Activated naive CD4-positive, alpha-beta T cell treated with anti-CD3 and anti-CD28 coated beads, Interleukin-2, amount 50 U/mL, for 24 hours (primary cell): ENCODE measurements around the gene LAPTM5.

Source experiments
- H3K27ac Mint-ChIP-seq: one replicate; pipeline ENCODE4 v1.8.0; 2021; ENCODE audit warnings: mild to moderate bottlenecking, mixed read lengths
- H3K27me3 Mint-ChIP-seq: one replicate; pipeline ENCODE4 v1.8.0; 2021; ENCODE audit warnings: mixed read lengths
- H3K36me3 Mint-ChIP-seq: one replicate; pipeline ENCODE4 v1.8.0; 2021; ENCODE audit warnings: mixed read lengths
- H3K4me1 Mint-ChIP-seq: one replicate; pipeline ENCODE4 v1.8.0; 2021; ENCODE audit warnings: mixed read lengths
- H3K4me3 Mint-ChIP-seq: one replicate; pipeline ENCODE4 v1.8.0; 2021; ENCODE audit warnings: mild to moderate bottlenecking, mixed read lengths
- H3K9me3 Mint-ChIP-seq: one replicate; pipeline ENCODE4 v1.8.0; 2021; ENCODE audit warnings: mixed read lengths

LAPTM5 gene

DNA sequence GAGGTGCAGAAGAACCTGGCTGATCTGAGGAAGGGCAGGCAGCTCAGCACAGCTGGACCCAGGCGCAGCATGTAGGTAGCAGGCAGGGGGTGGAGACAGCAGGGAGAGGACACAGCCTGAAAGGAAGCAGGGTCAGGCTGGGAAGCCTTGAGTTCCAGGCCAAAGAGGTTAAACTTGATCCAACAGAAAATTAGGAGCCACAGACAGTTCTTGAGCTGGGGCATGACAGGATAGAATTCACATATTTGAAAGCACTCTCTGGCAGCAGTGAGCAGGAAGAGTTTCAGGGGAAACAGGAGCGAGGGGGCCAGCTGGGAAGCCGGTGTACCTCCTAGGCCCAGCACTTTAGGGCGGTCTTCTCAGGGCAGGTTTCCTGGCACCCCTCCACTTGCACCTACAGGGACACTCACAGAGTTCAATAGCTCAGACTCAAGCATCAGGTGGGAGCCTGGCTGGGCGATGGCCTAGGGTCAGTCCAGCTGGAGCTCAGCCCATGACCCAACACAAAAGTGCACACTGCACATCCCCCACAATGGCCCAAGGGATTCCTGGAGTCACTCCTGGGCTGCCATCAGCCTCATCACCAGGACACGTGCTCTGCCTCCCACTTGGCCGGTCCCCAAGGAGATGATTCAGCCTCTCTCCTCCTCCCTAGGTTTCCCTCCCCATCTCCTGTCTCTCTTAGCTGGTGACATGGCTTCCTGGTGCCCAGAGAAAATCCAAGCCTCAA is 56.9 kb downstream of the LAPTM5 start:
- no peaks in the 10 kb centered on the region for H3K27me3 Mint-ChIP-seq
- no peak overlapping the region for H3K4me3 Mint-ChIP-seq
- no peaks in the 10 kb centered on the region for H3K36me3 Mint-ChIP-seq
- H3K9me3 Mint-ChIP-seq, result no peaks in the 10 kb centered on the region
- no peaks in the 10 kb centered on the region for H3K4me1 Mint-ChIP-seq
- no peak overlapping the region for H3K27ac Mint-ChIP-seq

DNA sequence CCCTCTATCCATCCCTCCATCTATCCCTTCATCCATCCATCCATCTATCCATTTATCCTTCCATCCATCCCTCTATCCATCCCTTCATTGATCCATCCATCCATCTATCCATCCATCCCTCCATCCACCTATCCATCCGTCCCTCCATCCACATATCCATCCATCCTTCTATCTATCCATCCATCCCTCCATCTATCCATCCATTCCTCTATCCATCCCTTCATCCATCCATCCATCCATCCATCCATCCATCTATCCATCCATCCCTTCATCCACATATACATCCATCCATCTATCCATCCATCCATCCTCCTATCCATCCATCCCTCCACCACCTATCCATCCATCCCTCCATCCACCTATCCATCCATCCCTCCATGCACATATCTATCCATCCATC is 57.8 kb downstream of the LAPTM5 start:
- Mint-ChIP-seq H3K27me3 (no peaks in the 10 kb centered on the region), H3K4me1 (no peaks in the 10 kb centered on the region), H3K27ac (no peak overlapping the region)

DNA sequence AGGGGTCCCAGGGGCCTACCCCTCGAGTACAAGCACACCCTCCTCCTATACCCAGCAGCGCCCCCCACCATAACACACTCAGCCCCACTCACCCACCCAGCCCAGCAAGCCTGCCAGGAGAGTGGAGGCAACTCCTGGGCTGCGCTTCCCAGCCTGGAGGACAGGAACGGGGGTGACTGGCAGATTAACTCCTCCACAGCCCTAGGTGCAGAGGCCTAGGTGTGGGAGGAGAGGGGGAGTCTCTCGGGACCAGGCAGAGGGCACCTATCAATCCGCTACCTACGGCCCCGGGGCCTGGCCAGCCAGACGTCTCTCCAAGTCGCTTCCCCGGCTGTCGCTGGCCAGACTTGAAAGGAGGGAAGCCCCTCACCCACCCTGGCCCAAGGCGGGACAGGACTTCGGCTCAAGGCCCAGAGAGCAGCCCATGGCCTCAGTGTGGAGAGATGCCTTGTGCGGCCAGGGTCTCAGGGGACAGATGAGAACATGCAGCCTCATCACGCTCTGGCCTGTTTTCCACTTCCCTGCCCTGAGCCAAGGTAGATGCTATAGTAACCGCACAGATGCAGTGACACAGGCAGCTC is 59.1 kb downstream of the LAPTM5 start:
- no peak overlapping the region for H3K27ac Mint-ChIP-seq
- no peak overlapping the region for H3K4me3 Mint-ChIP-seq
- no peaks in the 10 kb centered on the region for H3K4me1 Mint-ChIP-seq
- no peaks in the 10 kb centered on the region for H3K27me3 Mint-ChIP-seq
- no peaks in the 10 kb centered on the region for H3K9me3 Mint-ChIP-seq
- H3K36me3 Mint-ChIP-seq, result no peaks in the 10 kb centered on the region

More for the DNA sequence above, 57.8 kb downstream of the LAPTM5 start:
- Mint-ChIP-seq H3K4me3 (no peak overlapping the region), H3K9me3 (no peaks in the 10 kb centered on the region), H3K36me3 (no peaks in the 10 kb centered on the region)

DNA sequence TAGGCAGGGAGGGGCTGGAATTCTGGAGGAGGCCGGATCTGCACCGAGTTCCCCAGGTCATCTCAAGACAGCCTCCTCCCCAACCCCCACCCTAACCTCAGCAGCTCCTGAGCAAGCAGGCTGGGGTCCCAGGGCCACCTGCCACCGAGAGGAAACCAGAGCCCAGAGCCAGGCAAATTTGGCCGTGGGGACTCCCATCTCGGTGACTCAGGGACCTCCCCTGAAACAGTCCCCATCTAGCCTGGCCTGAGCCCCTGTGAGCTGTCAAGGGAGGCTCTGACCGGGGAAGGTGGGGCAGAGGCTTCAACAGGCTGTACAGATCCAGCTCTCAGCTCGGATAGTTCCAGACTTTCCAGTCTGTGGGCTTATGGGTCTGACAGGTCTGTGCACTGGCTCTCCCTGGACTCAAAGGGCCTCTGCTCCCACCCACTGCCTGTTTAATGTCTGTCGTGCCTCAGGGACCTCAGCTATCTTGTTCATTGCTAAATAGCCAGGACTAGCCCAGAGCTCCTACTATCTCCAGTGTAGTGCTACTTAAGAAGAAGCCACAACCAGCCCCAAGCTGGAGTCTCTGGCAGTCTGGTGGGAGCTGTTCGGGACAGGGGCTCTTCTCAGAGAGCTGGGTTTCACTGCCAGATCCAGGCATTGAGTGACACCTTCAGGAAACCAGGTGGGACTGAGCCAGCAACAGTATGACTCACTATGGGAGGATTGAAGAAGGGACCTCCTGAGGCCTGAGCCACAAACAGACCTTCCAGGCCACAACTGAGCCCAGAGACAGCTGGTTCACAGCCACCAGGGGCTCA is 59.8 kb downstream of the LAPTM5 start:
- Mint-ChIP-seq H3K27ac (no peak overlapping the region), H3K9me3 (no peaks in the 10 kb centered on the region), H3K36me3 (no peaks in the 10 kb centered on the region), H3K4me1 (no peaks in the 10 kb centered on the region), H3K4me3 (no peak overlapping the region), H3K27me3 (no peaks in the 10 kb centered on the region)

DNA sequence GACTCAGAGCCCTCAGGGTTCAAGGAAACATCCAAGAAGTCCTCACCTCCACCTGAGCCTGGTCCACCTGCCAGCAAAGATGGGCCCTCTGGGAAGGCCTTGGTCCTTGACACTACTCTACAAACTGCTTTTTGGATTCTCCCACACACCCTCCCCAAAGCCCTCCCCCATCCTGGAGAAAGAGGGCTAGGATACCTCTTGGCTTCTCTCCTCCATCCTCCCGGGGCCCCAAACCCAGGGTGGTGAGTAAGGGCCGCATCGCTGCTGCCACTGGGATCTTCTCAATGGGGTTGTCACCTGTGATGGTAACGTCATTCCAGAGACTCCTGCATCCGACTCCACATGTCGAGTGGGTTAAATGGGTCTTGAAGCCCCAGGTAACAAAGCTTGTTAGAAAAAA is 60.7 kb downstream of the LAPTM5 start:
- H3K4me3 Mint-ChIP-seq, result no peak overlapping the region
- no peak overlapping the region for H3K27ac Mint-ChIP-seq
- no peaks in the 10 kb centered on the region for H3K27me3 Mint-ChIP-seq
- H3K36me3 Mint-ChIP-seq, result no peaks in the 10 kb centered on the region
- no peaks in the 10 kb centered on the region for H3K4me1 Mint-ChIP-seq
- no peaks in the 10 kb centered on the region for H3K9me3 Mint-ChIP-seq

DNA sequence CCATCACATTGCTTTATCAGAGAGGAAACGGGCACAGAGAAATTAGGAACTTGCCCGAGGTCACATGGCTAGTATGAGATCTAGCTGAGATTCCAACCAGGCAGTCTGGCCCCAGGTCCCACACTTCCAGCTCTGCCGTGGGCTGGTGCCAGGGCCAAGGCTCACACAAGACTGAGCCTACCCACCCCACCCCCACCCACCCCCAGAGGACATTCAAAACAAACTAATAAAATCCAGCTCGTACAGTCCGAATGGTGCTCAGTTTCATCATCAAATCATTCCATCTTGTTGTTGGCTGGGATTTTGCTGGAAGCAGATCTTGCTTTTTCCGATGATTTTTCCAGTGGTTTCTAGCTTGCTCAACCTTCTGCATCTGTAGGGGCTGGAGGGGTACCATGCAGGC is 62.1 kb downstream of the LAPTM5 start:
- Mint-ChIP-seq H3K27me3 (no peaks in the 10 kb centered on the region), H3K4me1 (no peaks in the 10 kb centered on the region), H3K9me3 (no peaks in the 10 kb centered on the region), H3K36me3 (no peaks in the 10 kb centered on the region), H3K27ac (no peak overlapping the region), H3K4me3 (no peak overlapping the region)

DNA sequence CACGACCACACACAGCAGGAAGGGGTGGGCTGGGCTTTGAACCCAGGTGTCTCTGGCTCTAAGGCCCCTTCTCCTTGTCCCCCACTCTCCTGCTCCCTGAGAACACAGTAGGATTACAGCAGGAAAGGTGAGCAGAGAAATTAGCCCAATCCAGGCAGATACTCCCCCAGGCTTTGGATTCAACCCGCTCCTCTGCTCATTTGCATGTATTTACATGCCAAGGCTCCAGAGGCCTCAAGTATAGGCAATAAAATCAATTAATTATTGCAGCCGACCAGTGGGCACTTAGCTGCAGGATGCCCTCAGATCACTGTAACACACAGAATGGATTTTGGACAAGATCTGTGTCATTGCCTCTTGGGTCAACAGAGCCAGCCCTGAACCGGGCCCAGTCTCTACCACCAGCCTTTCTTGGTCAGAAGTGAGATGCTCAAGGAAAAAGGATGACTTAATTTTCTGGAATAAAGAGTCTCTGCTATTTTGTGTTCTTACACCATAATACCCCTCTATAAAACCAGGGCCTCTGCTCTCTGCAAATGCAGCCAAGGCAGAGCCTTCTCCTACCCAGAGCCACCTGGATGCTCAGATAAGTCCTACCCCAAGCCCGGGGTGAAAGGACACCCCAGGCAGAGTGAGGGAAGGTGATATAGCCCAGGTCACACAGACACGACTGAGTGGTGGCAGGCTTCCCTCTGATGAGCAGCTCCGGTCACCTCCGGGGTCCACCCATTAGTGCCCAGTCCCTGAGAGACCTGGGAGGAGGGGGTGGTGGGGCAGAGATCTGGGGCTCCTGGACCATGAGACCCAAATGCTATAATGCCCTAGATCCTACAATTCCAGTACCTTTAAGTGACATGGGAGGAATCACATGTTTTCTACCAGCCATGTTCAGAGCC is 63.0 kb downstream of the LAPTM5 start:
- Mint-ChIP-seq H3K9me3 (no peaks in the 10 kb centered on the region), H3K4me3 (no peak overlapping the region), H3K36me3 (no peaks in the 10 kb centered on the region), H3K27ac (no peak overlapping the region), H3K4me1 (no peaks in the 10 kb centered on the region), H3K27me3 (no peaks in the 10 kb centered on the region)

DNA sequence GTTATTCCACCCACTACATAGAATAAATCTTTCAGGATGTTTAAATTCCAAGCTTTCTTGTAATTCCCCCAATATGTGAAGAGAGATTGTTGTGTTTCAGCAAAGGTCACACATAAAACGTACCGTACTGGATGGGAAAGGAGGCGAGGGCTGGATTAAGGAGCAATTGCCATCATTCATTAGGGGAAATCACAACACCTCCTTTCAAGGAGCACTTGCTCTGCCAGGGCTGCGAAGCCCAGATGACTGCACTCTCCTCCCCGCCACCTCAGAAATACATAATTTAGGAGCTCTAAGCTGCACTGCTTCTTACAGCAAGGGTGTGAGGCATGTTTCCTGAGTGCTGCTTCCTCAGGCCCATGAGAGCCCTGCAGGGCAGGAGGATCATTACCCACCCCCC is 63.8 kb downstream of the LAPTM5 start:
- H3K27me3 Mint-ChIP-seq, result no peaks in the 10 kb centered on the region
- H3K27ac Mint-ChIP-seq, result no peak overlapping the region
- H3K36me3 Mint-ChIP-seq, result no peaks in the 10 kb centered on the region
- no peaks in the 10 kb centered on the region for H3K4me1 Mint-ChIP-seq
- H3K4me3 Mint-ChIP-seq, result no peak overlapping the region
- no peaks in the 10 kb centered on the region for H3K9me3 Mint-ChIP-seq

DNA sequence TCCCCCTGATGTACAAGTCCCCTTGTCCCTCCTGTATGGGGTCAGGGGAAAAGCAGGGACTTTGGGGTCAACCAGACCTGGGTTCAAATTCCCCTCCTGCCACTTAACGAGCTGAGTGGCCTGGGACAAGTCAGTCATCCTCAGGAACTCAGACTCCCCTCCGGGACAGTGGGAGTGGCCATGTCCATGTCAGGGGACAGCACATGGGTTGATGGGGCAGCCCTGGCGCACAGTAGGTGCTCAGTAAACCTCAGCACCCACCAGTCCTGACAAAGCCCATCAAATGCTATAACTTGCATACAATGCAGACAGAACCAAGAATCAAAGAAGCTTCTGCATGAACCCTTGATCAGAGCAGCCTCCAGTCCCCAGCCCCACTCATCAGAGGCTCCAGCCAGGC is 64.2 kb downstream of the LAPTM5 start:
- H3K4me1 Mint-ChIP-seq, result no peaks in the 10 kb centered on the region
- no peaks in the 10 kb centered on the region for H3K27me3 Mint-ChIP-seq
- no peak overlapping the region for H3K27ac Mint-ChIP-seq
- H3K9me3 Mint-ChIP-seq, result no peaks in the 10 kb centered on the region
- no peak overlapping the region for H3K4me3 Mint-ChIP-seq
- H3K36me3 Mint-ChIP-seq, result no peaks in the 10 kb centered on the region

DNA sequence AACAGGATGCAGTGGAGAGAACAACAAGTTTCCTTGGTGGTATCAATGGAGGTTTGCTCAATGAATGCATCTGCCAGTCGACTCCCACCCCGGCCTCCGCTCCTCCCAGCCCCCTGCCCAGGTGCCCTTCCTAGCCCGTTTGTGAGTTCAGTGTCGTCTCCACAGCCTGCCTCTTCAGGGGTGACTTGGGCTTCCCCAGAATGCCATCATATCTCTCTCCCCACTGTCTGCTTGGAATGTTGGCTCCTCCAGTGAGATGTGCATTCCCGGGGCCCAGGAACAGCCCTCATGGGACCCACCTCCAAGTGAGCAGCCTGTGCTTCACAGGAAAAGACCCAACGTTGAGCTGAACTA is 64.6 kb downstream of the LAPTM5 start:
- Mint-ChIP-seq H3K27me3 (no peaks in the 10 kb centered on the region), H3K4me1 (no peaks in the 10 kb centered on the region), H3K27ac (no peak overlapping the region), H3K4me3 (no peak overlapping the region), H3K36me3 (no peaks in the 10 kb centered on the region), H3K9me3 (no peaks in the 10 kb centered on the region)

DNA sequence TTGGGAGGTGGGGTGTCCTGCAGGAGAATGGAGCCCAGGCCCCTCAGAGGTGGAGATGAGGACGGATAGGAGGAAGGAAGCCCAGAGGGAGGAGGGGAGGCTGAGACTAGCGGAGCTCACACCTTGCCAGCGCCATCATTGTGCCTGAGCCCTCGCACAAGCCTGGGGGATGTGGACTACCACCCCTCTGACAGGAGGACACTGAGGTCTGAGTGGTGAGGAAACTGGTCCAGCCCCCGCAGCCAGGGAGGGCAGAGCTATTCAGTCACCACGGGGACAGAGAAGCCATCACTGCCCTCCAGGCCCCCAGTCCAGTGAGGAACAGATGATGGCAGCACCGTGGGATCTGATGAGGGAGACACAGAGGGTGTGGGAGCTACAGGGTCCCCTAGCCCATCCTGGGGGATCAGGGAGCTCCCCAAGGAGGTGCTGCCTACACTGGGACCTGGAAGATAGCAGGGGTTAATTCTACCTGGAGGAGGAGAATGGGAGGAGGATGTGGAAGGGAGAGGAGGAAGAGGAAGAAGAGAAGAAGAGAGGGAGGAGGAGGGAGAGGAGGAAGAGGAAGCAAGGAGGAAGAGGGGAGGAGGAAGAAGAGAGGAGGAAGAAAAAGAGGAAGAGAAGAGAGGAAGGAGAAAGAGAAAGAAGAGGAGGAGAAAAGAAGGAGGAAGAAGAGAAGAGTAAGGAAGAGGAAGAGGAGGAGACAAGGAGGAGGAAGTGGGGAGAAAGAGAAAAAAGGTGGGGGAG is 65.2 kb downstream of the LAPTM5 start:
- H3K27me3 Mint-ChIP-seq, result no peaks in the 10 kb centered on the region
- H3K9me3 Mint-ChIP-seq, result no peaks in the 10 kb centered on the region
- no peak overlapping the region for H3K4me3 Mint-ChIP-seq
- no peaks in the 10 kb centered on the region for H3K36me3 Mint-ChIP-seq
- no peak overlapping the region for H3K27ac Mint-ChIP-seq
- H3K4me1 Mint-ChIP-seq, result no peaks in the 10 kb centered on the region

DNA sequence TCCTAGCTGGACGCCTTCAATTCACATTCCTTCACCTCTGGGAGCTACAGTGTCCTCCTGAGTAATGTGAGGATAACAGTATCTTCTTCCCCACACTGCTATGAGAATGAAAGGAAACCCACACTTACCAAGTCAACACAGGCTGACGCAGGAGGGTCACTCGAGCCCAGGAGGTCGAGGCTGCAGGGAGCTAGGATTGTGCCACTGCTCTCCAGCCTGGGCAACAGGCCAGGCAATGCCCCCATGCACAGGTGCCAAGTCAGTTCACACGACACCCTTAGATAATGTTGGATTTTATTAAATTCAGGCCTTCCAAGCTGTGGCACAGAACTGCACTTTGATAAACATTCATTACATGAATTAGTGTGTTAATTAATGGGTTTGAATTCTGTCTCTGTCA is 66.1 kb downstream of the LAPTM5 start:
- H3K4me3 Mint-ChIP-seq, result no peak overlapping the region
- H3K9me3 Mint-ChIP-seq, result no peaks in the 10 kb centered on the region
- H3K4me1 Mint-ChIP-seq, result no peaks in the 10 kb centered on the region
- no peaks in the 10 kb centered on the region for H3K27me3 Mint-ChIP-seq
- H3K27ac Mint-ChIP-seq, result no peak overlapping the region
- H3K36me3 Mint-ChIP-seq, result no peaks in the 10 kb centered on the region

DNA sequence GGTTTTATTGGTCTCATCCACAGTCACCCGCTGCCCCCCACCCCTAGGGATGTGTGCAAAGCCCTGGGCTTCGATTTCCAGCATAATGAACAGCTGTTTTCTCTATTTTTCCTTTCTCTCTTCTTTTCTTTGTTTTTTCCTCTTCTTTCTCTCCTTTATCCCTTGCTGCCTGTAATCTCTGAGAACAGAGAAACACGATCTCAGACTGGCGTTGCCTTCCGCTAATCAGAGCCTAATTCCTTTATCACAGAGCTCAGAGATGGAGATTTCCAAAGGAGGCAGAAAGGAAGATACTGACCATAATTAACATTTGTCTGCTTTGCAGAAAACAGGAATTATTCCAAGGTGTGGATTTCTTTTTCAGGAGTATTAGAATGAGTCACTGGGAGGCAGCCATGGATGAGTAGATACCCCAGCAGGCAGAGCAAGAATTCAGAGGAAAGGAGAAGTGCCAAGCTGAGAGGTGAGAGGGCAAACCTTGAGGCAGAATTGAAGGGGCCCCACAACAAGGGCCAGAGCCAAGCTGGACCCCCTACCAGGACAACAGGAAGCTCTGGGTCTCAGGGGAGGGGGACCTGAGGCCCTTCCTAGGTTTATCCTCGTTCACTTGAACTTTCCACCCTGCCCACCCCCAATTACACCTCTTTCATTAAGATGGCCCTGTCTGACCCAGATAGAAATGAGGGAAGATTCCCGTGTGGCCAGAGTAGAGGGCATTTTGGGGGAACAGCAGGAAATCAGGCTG is 67.5 kb downstream of the LAPTM5 start:
- Mint-ChIP-seq H3K4me3 (no peak overlapping the region), H3K4me1 (peaks cover under 1% of the 10 kb centered on the region), H3K27me3 (peaks cover 4% of the 10 kb centered on the region), H3K36me3 (no peaks in the 10 kb centered on the region), H3K27ac (no peak overlapping the region), H3K9me3 (no peaks in the 10 kb centered on the region)

DNA sequence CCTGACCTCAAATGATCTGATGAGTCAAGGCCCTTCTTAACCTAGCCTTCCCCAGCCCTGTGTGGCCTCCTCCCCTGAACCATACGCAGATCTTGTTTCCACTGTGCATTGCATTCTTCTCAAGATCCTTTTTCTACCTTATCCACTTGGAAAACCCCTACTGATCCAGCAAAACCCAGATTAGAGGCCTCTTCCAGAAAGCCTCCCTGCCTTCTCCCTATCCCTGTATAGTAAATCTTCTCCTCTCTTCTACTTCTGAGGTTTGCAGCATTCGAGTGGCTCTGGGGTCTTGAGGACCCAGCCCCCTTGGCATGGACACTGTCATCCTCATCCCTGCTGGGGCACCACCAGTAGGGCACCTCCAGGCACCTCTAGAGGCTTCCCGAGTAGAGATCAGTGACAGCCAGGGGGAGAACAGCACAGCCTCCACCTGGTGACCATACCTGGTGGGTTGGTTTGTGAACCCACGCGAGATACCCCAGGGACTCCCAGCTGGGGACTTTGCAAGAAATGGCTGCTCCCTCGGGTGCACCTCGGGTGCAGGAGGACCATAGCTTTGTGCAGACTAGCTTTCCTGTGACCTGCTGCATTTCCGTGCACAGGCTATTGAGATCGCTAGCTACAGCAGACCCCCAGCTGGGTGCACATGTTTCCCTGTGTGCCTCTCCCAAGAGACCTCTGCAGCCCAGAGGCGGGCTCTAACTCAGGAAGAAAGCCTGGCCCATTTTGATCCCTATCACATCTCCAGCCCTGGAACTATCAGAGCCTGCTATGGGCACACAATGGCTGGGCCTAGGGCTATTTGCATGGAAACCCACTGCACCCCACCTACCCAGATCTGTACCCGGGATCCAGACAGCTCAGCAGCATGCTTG is 68.4 kb downstream of the LAPTM5 start:
- H3K27ac Mint-ChIP-seq, result no peak overlapping the region
- H3K27me3 Mint-ChIP-seq, result peaks cover 9% of the 10 kb centered on the region
- H3K9me3 Mint-ChIP-seq, result no peaks in the 10 kb centered on the region
- peaks cover 3% of the 10 kb centered on the region for H3K36me3 Mint-ChIP-seq
- H3K4me1 Mint-ChIP-seq, result peaks cover 9% of the 10 kb centered on the region
- no peak overlapping the region for H3K4me3 Mint-ChIP-seq
